CD4-positive, alpha-beta memory T cell (primary cell): ENCODE data around the gene CDHR4. TPM values are rescaled to one million over a fixed set of nuclear protein-coding genes. Genes with fewer than 3 reads are reported as not detected.
A peak's percentile ranks its signal among the peaks of the same experiment; 100 is the strongest.

Experiments
- CTCF ChIA-PET: fragments of 350-600 bp; sonication (Branson Sonifier 250); formaldehyde crosslinking; loops from one replicate; lab custom pipeline; 2021; ENCODE audit warnings: inconsistent platforms; ENCODE audit not compliant: partially characterized antibody; lab: Charles Lee
- POLR2A ChIA-PET: fragments of 350-600 bp; sonication (Branson Sonifier 250); formaldehyde crosslinking; loops from one replicate; lab custom pipeline; 2021; ENCODE audit not compliant: partially characterized antibody; lab: Charles Lee
- DNase-seq, 5 donors: peaks; one replicate each; pipeline versions ENCODE4 v3.0.0 to v3.0.0-alpha.2; 2020 to 2022; ENCODE audit warnings: mixed read lengths in 1 of 5
- H3K27ac ChIP-seq: one replicate; pipeline ENCODE4 v1.7.0; 2013; ENCODE audit warnings: low read depth, low read length
- H3K27me3 ChIP-seq: 2 replicates; pipeline ENCODE4 v1.7.0; 2013; ENCODE audit warnings: mild to moderate bottlenecking, low read length, moderate library complexity; ENCODE audit not compliant: insufficient read depth
- H3K36me3 ChIP-seq: 2 replicates; pipeline ENCODE4 v1.7.0; 2013; ENCODE audit warnings: mild to moderate bottlenecking, low read length, moderate library complexity; ENCODE audit not compliant: insufficient read depth
- H3K4me1 ChIP-seq: 2 replicates; pipeline ENCODE4 v1.7.0; 2013; ENCODE audit warnings: mild to moderate bottlenecking, low read length, moderate library complexity; ENCODE audit not compliant: insufficient read depth
- H3K4me3 ChIP-seq, 2 donors: one replicate each; pipeline ENCODE4 v1.7.0; 2013; ENCODE audit warnings: low read length in 2 of 2, mild to moderate bottlenecking in 1 of 2
- H3K9me3 ChIP-seq, 2 donors: one replicate each; pipeline ENCODE4 v1.7.0; 2013; ENCODE audit warnings: low read length in 2 of 2, control low read depth in 1 of 2; ENCODE audit not compliant: control insufficient read depth in 1 of 2
- H3K27ac Mint-ChIP-seq, 7 donors: one replicate each; pipeline ENCODE4 v1.8.0; 2020 to 2021; ENCODE audit warnings: mixed read lengths in 7 of 7, mild to moderate bottlenecking in 6 of 7, inconsistent platforms in 3 of 7, moderate library complexity in 3 of 7
- H3K27me3 Mint-ChIP-seq, 2 donors: one replicate each; pipeline ENCODE4 v1.8.0; 2020 to 2021; ENCODE audit warnings: mixed read lengths in 2 of 2
- H3K36me3 Mint-ChIP-seq, 2 donors: one replicate each; pipeline ENCODE4 v1.8.0; 2020 to 2021; ENCODE audit warnings: mixed read lengths in 2 of 2, inconsistent platforms in 1 of 2, mild to moderate bottlenecking in 1 of 2
- H3K4me1 Mint-ChIP-seq, 4 donors: one replicate each; pipeline ENCODE4 v1.8.0; 2020 to 2021; ENCODE audit warnings: mixed read lengths in 4 of 4, mild to moderate bottlenecking in 1 of 4
- H3K4me3 Mint-ChIP-seq, 8 donors: one replicate each; pipeline ENCODE4 v1.8.0; 2020 to 2021; ENCODE audit warnings: mixed read lengths in 8 of 8, mild to moderate bottlenecking in 7 of 8, moderate library complexity in 6 of 8, inconsistent platforms in 3 of 8
- H3K9me3 Mint-ChIP-seq, 8 donors: one replicate each; pipeline ENCODE4 v1.8.0; 2020 to 2021; ENCODE audit warnings: mixed read lengths in 8 of 8, mild to moderate bottlenecking in 5 of 8, inconsistent platforms in 3 of 8, moderate library complexity in 1 of 8
- intact Hi-C: fragments of 100-400 bp; cut with micrococcal nuclease; formaldehyde crosslinking; loops from one replicate; pipeline ENCODE4 v1.15.1; 2023
- polyA plus RNA-seq, 2 donors: library from polyadenylated mRNA; unstranded; fragments of 300-500 nt; fragmentation: Illumina TruSeq; gene quantifications; one replicate each; pipeline ENCODE4 v1.2.3, GENCODE V29; 2021
- total RNA-seq, 2 experiments: library from RNA; stranded (reverse); gene quantifications; one replicate each; pipeline ENCODE4 v1.2.3, GENCODE V29; 2021

The CDHR4 gene
- total RNA-seq (under 1 TPM in 1 of 2 experiments, not detected in 1; 0.17 TPM), polyA plus RNA-seq (not detected)

GRCh38 chr3:49799761-49800160, at the start of gene CDHR4:
CDHR4 (minus strand) TSS chr3:49799873; CDS start chr3:49799812, 61 bp downstream.
- Histone ChIP-seq H3K4me1 (peaks cover 11% of the 10 kb centered on the region), H3K27me3 (no peaks in the 10 kb centered on the region), H3K36me3 (no peaks in the 10 kb centered on the region), H3K4me3 (no peak within 1 kb of the TSS), H3K9me3 (no peaks in the 10 kb centered on the region), H3K27ac (no peak within 1 kb of the TSS)
- CTCF ChIA-PET = interaction anchor here (1.4 to 14.9 kb wide), 2 partner anchors 14 to 39 kb away, joined by 3 to 310 read pairs; partner anchors contain the start of gene UBA7
- H3K4me3 Mint-ChIP-seq = no peak within 1 kb of the TSS
- intact Hi-C loops = no loop called here
- H3K4me1 Mint-ChIP-seq = peaks cover 9 to 20% (median 14%) of the 10 kb centered on the region in 4 donors
- H3K9me3 Mint-ChIP-seq = peaks cover 0 to 2% (median 0%) of the 10 kb centered on the region in 8 donors
- H3K27me3 Mint-ChIP-seq = peaks cover 2 to 4% of the 10 kb centered on the region in 2 donors
- H3K36me3 Mint-ChIP-seq = peaks cover 0 to 4% of the 10 kb centered on the region in 2 donors
- DNase-seq = no peak
- POLR2A ChIA-PET = interaction anchor here (1.2 kb wide), 1 partner anchor 40 kb away, joined by 3 read pairs; no protein-coding TSS in a partner anchor
- H3K27ac Mint-ChIP-seq = peak within 1 kb of the TSS in 1 of 7 donors; percentile 52

- peak overlapping the region in 1 of 7 donors; percentile 63 for H3K27ac Mint-ChIP-seq
- intact Hi-C loops = no loop called here
- CTCF ChIA-PET = interaction anchor here (1.5 to 15.0 kb wide), 3 partner anchors 9 to 44 kb away, joined by 3 to 310 read pairs (median 8); partner anchors contain the start of genes CDHR4 and INKA1
These were observed 46.0 kb upstream of the CDHR4 start for GRCh38 chr3:49845694-49846093.

GRCh38 chr3:49844464-49845183, 45.0 kb upstream of the CDHR4 start:
- POLR2A ChIA-PET = interaction anchor here (1.5 to 3.3 kb wide), 2 partner anchors 31 to 42 kb away, joined by 4 to 9 read pairs; partner anchors contain the start of genes INKA1 and UBA7
- Histone ChIP-seq H3K4me3 (no peak overlapping the region), H3K9me3 (no peaks in the 10 kb centered on the region), H3K4me1 (no peaks in the 10 kb centered on the region), H3K36me3 (no peaks in the 10 kb centered on the region), H3K27me3 (no peaks in the 10 kb centered on the region), H3K27ac (no peak overlapping the region)
- Mint-ChIP-seq H3K4me1 (no peaks in the 10 kb centered on the region), H3K4me3 (no peak overlapping the region), H3K36me3 (no peaks in the 10 kb centered on the region), H3K9me3 (peaks cover 0 to 2% (median 0%) of the 10 kb centered on the region in 8 donors), H3K27me3 (no peaks in the 10 kb centered on the region), H3K27ac (peak overlapping the region in 1 of 7 donors; percentile 50)
- DNase-seq = no peak
- intact Hi-C loops = no loop called here
- CTCF ChIA-PET = interaction anchor here (0.6 to 15.0 kb wide), 5 partner anchors 8 to 439 kb away, joined by 3 to 310 read pairs (median 4); partner anchors contain the start of genes CDHR4 and INKA1

More at GRCh38 chr3:49845694-49846093, 46.0 kb upstream of the CDHR4 start:
- no peak overlapping the region for H3K4me3 ChIP-seq
- H3K4me1 ChIP-seq = no peaks in the 10 kb centered on the region
- POLR2A ChIA-PET = interaction anchor here (1.5 to 3.3 kb wide), 2 partner anchors 32 to 43 kb away, joined by 4 to 9 read pairs; partner anchors contain the start of genes INKA1 and UBA7
- Mint-ChIP-seq H3K27me3 (no peaks in the 10 kb centered on the region), H3K9me3 (peaks cover 0 to 2% (median 0%) of the 10 kb centered on the region in 8 donors), H3K4me3 (no peak overlapping the region), H3K4me1 (no peaks in the 10 kb centered on the region), H3K36me3 (no peaks in the 10 kb centered on the region)
- H3K27ac ChIP-seq = no peak overlapping the region
- no peaks in the 10 kb centered on the region for H3K27me3 ChIP-seq
- DNase-seq = no peak
- H3K9me3 ChIP-seq = no peaks in the 10 kb centered on the region
- H3K36me3 ChIP-seq = no peaks in the 10 kb centered on the region

GRCh38 chr3:49842843-49843517, 43.3 kb upstream of the CDHR4 start:
- intact Hi-C loops = no loop called here
- no peaks in the 10 kb centered on the region for H3K27me3 ChIP-seq
- H3K4me3 ChIP-seq = no peak overlapping the region
- DNase-seq = no peak
- peaks cover 0 to 2% (median 0%) of the 10 kb centered on the region in 8 donors for H3K9me3 Mint-ChIP-seq
- no peak overlapping the region for H3K27ac ChIP-seq
- H3K9me3 ChIP-seq = no peaks in the 10 kb centered on the region
- no peak overlapping the region for H3K4me3 Mint-ChIP-seq
- no peaks in the 10 kb centered on the region for H3K36me3 ChIP-seq
- no peak overlapping the region for H3K27ac Mint-ChIP-seq
- ChIA-PET POLR2A (no interaction called here), CTCF (interaction anchor here (1.5 to 15.0 kb wide), 2 partner anchors 41 to 303 kb away, joined by 4 to 310 read pairs; partner anchors contain the start of genes CDHR4 and INKA1)
- peaks cover 0 to 2% (median under 1%) of the 10 kb centered on the region in 4 donors for H3K4me1 Mint-ChIP-seq
- no peaks in the 10 kb centered on the region for H3K4me1 ChIP-seq
- no peaks in the 10 kb centered on the region for H3K36me3 Mint-ChIP-seq
- no peaks in the 10 kb centered on the region for H3K27me3 Mint-ChIP-seq

- no peaks in the 10 kb centered on the region for H3K9me3 ChIP-seq
- no peak for DNase-seq
- intact Hi-C loops = no loop called here
- no peak overlapping the region for H3K27ac Mint-ChIP-seq
- H3K4me3 ChIP-seq = no peak overlapping the region
- H3K27me3 Mint-ChIP-seq = no peaks in the 10 kb centered on the region
- no peaks in the 10 kb centered on the region for H3K36me3 ChIP-seq
- no peak overlapping the region for H3K4me3 Mint-ChIP-seq
- H3K27me3 ChIP-seq = no peaks in the 10 kb centered on the region
- H3K9me3 Mint-ChIP-seq = peaks cover 0 to 2% (median 0%) of the 10 kb centered on the region in 8 donors
- H3K36me3 Mint-ChIP-seq = no peaks in the 10 kb centered on the region
- ChIA-PET CTCF (interaction anchor here (1.2 to 15.0 kb wide), 4 partner anchors 28 to 302 kb away, joined by 4 to 310 read pairs (median 5); partner anchors contain the start of genes CDHR4, INKA1 and UBA7), POLR2A (interaction anchor here (7.1 kb wide), 1 partner anchor 37 kb away, joined by 121 read pairs; the partner anchor contains the start of gene INKA1)
- H3K4me1 Mint-ChIP-seq = peaks cover 0 to 2% (median under 1%) of the 10 kb centered on the region in 4 donors
- no peaks in the 10 kb centered on the region for H3K4me1 ChIP-seq
- H3K27ac ChIP-seq = no peak overlapping the region
These were observed 42.1 kb upstream of the CDHR4 start for GRCh38 chr3:49841806-49842205.

GRCh38 chr3:49841126-49841696, 41.5 kb upstream of the CDHR4 start:
- no peaks in the 10 kb centered on the region for H3K36me3 ChIP-seq

More at GRCh38 chr3:49841126-49841696, 41.5 kb upstream of the CDHR4 start:
- Histone ChIP-seq H3K4me3 (no peak overlapping the region), H3K27ac (no peak overlapping the region), H3K4me1 (no peaks in the 10 kb centered on the region), H3K27me3 (no peaks in the 10 kb centered on the region), H3K9me3 (no peaks in the 10 kb centered on the region)
- intact Hi-C loops = no loop called here
- peak overlapping the region in 1 of 7 donors; percentile 17 for H3K27ac Mint-ChIP-seq
- no peak for DNase-seq
- H3K4me1 Mint-ChIP-seq = peaks cover 0 to 2% (median under 1%) of the 10 kb centered on the region in 4 donors
- no peaks in the 10 kb centered on the region for H3K36me3 Mint-ChIP-seq
- no peaks in the 10 kb centered on the region for H3K27me3 Mint-ChIP-seq
- no peak overlapping the region for H3K4me3 Mint-ChIP-seq
- ChIA-PET CTCF (interaction anchor here (1.2 to 15.0 kb wide), 6 partner anchors 9 to 301 kb away, joined by 3 to 310 read pairs (median 5); partner anchors contain the start of genes CDHR4, INKA1 and UBA7), POLR2A (interaction anchor here (1.1 to 7.1 kb wide), 2 partner anchors 13 to 37 kb away, joined by 3 to 121 read pairs; partner anchors contain the start of gene INKA1)
- H3K9me3 Mint-ChIP-seq = peaks cover 0 to 2% (median 0%) of the 10 kb centered on the region in 8 donors
